Panc1 (cell line): ENCODE data around the gene EGR1.

Source experiments
- TCF7L2 ChIP-seq: IDR thresholded peaks from 2 replicates; pipeline ENCODE4 v1.6.1; 2011; ENCODE audit warnings: mild to moderate bottlenecking, low read depth, low read length, inconsistent platforms
- TF ChIP-seq, protein P1 (sequence below): fragments of 450-650 bp; IDR thresholded peaks from 2 replicates; pipeline ENCODE4 v1.5.1; 2017; ENCODE audit warnings: mild to moderate bottlenecking

GRCh38 chr5:138466900-138467710 is 1.8 kb downstream of the EGR1 start:
- TF ChIP-seq TCF7L2: no peak
- TF ChIP-seq, protein P1, sequence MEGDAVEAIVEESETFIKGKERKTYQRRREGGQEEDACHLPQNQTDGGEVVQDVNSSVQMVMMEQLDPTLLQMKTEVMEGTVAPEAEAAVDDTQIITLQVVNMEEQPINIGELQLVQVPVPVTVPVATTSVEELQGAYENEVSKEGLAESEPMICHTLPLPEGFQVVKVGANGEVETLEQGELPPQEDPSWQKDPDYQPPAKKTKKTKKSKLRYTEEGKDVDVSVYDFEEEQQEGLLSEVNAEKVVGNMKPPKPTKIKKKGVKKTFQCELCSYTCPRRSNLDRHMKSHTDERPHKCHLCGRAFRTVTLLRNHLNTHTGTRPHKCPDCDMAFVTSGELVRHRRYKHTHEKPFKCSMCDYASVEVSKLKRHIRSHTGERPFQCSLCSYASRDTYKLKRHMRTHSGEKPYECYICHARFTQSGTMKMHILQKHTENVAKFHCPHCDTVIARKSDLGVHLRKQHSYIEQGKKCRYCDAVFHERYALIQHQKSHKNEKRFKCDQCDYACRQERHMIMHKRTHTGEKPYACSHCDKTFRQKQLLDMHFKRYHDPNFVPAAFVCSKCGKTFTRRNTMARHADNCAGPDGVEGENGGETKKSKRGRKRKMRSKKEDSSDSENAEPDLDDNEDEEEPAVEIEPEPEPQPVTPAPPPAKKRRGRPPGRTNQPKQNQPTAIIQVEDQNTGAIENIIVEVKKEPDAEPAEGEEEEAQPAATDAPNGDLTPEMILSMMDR: no peak
